ENCODE measurements around the gene DOCK9.

DOCK9 gene, protein sequence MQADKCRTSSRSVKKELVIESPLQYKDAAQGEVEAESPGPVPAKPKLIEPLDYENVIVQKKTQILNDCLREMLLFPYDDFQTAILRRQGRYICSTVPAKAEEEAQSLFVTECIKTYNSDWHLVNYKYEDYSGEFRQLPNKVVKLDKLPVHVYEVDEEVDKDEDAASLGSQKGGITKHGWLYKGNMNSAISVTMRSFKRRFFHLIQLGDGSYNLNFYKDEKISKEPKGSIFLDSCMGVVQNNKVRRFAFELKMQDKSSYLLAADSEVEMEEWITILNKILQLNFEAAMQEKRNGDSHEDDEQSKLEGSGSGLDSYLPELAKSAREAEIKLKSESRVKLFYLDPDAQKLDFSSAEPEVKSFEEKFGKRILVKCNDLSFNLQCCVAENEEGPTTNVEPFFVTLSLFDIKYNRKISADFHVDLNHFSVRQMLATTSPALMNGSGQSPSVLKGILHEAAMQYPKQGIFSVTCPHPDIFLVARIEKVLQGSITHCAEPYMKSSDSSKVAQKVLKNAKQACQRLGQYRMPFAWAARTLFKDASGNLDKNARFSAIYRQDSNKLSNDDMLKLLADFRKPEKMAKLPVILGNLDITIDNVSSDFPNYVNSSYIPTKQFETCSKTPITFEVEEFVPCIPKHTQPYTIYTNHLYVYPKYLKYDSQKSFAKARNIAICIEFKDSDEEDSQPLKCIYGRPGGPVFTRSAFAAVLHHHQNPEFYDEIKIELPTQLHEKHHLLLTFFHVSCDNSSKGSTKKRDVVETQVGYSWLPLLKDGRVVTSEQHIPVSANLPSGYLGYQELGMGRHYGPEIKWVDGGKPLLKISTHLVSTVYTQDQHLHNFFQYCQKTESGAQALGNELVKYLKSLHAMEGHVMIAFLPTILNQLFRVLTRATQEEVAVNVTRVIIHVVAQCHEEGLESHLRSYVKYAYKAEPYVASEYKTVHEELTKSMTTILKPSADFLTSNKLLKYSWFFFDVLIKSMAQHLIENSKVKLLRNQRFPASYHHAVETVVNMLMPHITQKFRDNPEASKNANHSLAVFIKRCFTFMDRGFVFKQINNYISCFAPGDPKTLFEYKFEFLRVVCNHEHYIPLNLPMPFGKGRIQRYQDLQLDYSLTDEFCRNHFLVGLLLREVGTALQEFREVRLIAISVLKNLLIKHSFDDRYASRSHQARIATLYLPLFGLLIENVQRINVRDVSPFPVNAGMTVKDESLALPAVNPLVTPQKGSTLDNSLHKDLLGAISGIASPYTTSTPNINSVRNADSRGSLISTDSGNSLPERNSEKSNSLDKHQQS (N-terminal part only)

GRCh38 chr13:98977568-98978265 is at the start of gene DOCK9:
DOCK9 (minus strand) TSS chr13:98978064; CDS start chr13:98977909, 155 bp downstream.
- peaks cover 79% of the 10 kb centered on the region for H3K4me1 Mint-ChIP-seq
- DNase-seq: no peak
- H3K27me3 Mint-ChIP-seq: no peaks in the 10 kb centered on the region
- H3K9me3 Mint-ChIP-seq: no peaks in the 10 kb centered on the region
- no peak within 1 kb of the TSS for H3K4me3 Mint-ChIP-seq
- no peak for ATAC-seq
- H3K27ac Mint-ChIP-seq: peak within 1 kb of the TSS; percentile 62 to 71

- Mint-ChIP-seq H3K4me1 (peaks cover 85% of the 10 kb centered on the region), H3K27ac (peak overlapping the region; percentile 4 to 5), H3K27me3 (no peaks in the 10 kb centered on the region), H3K9me3 (peaks cover 0 to 7% of the 10 kb centered on the region in 2 donors), H3K4me3 (peak overlapping the region; percentile 15 to 44)
- DNase-seq (no peak), ATAC-seq (peak; percentile 39)
Observed at GRCh38 chr13:99027260-99027659, 49.4 kb upstream of the DOCK9 start.

DNA sequence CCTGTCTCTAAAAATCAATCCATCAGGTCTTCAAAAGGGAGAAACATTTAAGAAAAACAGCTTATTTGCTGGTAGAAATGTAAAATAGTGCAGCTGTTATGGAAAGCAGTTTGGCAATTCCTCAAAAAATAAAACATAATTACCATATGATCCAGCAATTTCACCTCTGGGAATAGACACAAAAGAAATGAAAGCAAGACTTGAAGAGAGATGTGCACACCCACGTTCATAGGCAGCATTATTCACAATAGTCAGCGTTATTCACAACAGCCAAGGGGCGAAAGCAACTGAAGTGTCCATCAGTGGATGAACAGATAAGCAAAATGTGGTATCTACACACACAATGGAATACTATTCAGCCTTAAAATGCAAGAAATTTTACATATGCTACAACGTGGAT is 45.1 kb upstream of the DOCK9 start:
- Mint-ChIP-seq H3K4me1 (peaks cover 85% of the 10 kb centered on the region), H3K4me3 (no peak overlapping the region), H3K27ac (peak overlapping the region in 1 of 2 donors; percentile 35), H3K27me3 (no peaks in the 10 kb centered on the region), H3K9me3 (peaks cover 0 to 9% of the 10 kb centered on the region in 2 donors)
- ATAC-seq (no peak), DNase-seq (no peak)

DNA sequence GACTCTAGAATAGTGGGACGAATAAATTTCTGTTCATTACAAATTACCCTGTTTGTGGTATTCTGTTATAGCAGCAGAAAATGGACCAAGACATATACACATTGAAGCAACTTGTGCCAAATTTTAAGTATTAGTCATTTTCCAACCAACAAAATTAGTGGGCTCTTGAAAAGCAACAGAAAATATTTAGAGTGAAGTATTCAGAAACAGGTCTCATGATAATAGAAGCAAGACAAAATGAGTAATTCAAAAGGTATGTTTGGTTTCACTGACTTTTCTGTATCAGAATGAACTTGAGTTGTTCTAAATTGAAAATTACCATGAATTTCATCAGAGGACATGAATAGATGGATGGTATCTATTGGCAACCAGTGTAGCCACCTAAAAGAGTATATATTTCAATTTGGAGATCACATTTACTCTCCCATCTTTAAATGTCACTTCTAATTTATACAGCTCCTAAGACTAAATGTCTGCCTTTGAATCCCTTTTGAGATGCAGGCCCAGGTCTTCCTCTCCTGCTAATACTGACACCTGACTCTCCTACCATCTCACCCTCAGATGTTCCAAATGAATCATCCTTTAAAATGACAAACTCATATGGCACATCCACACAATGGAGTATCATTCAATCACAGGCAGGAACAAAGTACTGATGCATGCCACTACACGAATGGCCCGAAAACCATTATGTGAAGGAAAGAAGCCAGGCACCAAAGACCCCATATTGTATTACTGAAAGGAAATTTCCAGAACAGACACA is 40.7 kb upstream of the DOCK9 start:
- H3K27me3 Mint-ChIP-seq: no peaks in the 10 kb centered on the region
- no peak overlapping the region for H3K4me3 Mint-ChIP-seq
- H3K4me1 Mint-ChIP-seq: peaks cover 73% of the 10 kb centered on the region
- no peak for DNase-seq
- ATAC-seq: peak; percentile 84
- H3K9me3 Mint-ChIP-seq: peaks cover 0 to 9% of the 10 kb centered on the region in 2 donors
- H3K27ac Mint-ChIP-seq: peak overlapping the region; percentile 55 to 98

DNA sequence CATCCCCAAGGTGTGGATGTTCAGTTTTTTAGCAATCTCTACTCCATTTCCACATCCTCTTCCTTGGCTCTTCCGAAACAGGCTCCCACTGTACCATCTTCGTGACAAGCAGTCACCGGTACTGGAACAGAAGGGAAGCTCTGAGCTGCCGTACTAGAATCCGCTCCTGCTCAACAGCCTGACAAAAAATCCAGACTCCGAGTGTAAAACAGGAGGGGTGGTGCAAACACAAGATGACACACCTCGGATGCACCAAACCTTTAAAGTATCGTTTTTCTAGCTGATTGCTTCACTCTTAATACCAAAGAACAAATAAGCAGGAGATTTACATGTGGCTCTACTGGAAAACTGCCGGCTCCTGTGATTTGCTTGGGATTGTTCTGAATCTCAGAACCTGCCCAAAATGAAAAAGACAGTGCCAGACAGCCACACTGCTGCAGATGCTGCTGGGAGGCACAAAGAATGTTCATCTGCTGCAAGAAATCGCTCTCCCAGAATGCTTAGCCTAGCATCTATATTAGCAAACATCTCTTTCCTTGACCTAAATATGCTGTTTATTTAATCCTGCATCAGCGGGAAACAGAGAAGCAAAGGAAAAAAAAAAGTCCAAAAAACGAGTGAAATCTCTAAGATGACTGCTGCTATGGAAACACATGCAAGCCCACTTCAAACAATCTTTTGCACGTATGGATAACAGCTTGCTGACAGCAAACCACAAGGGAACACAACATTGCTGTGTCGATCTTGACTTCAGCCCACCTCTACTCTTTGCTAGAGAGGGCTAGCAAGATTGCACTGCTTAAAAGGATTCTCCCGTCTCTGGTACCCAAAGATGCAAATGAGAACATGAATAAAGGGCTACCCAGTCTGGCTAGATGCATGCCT is 38.0 kb upstream of the DOCK9 start:
- DNase-seq (no peak), ATAC-seq (peak; percentile 5)
- no peaks in the 10 kb centered on the region for H3K27me3 Mint-ChIP-seq
- H3K27ac Mint-ChIP-seq: peak overlapping the region in 1 of 2 donors; percentile 80
- H3K9me3 Mint-ChIP-seq: peaks cover 0 to 9% of the 10 kb centered on the region in 2 donors
- H3K4me3 Mint-ChIP-seq: peak overlapping the region; percentile 6 to 37
- peaks cover 61% of the 10 kb centered on the region for H3K4me1 Mint-ChIP-seq

- no peaks in the 10 kb centered on the region for H3K27me3 Mint-ChIP-seq
- H3K9me3 Mint-ChIP-seq: peaks cover 0 to 8% of the 10 kb centered on the region in 2 donors
- peaks cover 57% of the 10 kb centered on the region for H3K4me1 Mint-ChIP-seq
- H3K27ac Mint-ChIP-seq: no peak overlapping the region
- H3K4me3 Mint-ChIP-seq: no peak overlapping the region
- ATAC-seq: no peak
- no peak for DNase-seq
Observed at GRCh38 chr13:99014522-99014921, 36.7 kb upstream of the DOCK9 start.

DNA sequence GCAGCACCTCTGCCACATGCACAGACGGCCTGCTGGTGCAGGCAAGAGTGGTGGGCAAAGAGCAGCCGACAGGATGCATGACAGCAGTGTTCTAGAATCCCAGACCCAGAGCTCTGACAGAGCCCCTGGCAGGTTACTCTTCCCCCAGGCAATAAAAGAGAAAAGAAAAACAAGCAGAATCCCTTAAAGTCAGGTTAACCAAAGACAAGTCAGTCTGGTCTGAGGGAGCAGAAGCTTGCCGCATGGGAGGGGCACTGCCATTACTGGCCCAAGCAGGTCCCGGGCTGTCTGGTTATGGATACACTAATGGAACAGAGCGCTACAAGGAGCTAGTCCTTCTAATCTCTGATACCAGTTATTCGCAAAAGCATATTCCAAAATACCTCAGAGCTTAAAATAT is 36.1 kb upstream of the DOCK9 start:
- no peak for ATAC-seq
- Mint-ChIP-seq H3K4me1 (peaks cover 56% of the 10 kb centered on the region), H3K4me3 (no peak overlapping the region), H3K27ac (no peak overlapping the region), H3K27me3 (no peaks in the 10 kb centered on the region), H3K9me3 (peaks cover 0 to 2% of the 10 kb centered on the region in 2 donors)
- no peak for DNase-seq

DNA sequence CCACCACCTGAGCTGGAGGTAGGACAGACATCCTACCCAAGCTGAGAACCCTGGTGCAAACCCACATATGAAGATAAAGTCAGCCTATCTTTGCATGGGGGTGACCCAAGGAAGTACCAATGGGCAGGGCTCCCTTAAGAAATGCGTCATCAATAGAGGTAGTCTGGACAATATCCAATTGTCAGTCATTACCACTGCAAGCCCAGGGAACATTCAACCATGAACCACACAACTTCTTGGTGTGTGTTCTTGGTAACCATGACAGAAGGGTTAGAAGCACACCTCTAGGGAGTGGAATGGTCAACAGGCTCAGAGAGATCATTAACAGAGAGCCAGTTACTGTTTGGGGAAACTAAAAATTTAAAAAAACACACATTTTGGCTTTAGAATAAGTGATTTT is 34.7 kb upstream of the DOCK9 start:
- Mint-ChIP-seq H3K9me3 (no peaks in the 10 kb centered on the region), H3K4me3 (no peak overlapping the region), H3K27me3 (no peaks in the 10 kb centered on the region), H3K4me1 (peaks cover 46% of the 10 kb centered on the region), H3K27ac (no peak overlapping the region)
- ATAC-seq: no peak
- DNase-seq: no peak

DNA sequence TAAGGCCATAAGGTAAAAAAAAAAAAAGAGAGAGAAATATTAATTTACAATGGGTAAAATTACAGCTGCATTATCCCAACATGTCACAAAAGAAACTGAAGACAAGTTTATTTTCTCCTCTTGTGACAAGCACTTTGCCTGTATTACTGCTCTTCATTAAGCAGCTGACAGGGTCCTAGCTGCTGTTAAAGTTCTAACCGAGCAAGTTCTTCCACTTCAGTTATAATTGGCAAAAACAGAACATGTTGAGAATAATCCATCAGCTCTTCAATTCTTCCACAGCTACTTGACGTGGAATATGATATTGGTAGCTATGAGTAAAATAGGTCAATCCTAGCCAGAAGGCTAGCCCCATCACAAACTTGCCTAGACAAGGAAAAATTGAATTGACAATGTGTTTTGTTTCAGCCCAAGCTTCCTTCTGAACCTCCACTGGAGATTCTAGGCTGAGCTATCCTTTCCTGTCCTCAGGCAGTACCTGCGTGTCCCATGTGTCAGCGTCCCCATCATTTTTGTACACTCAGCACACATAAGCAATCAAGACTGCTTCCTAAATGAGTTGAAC is 32.2 kb upstream of the DOCK9 start:
- H3K4me1 Mint-ChIP-seq: peaks cover 30% of the 10 kb centered on the region
- ATAC-seq: no peak
- H3K4me3 Mint-ChIP-seq: no peak overlapping the region
- no peaks in the 10 kb centered on the region for H3K9me3 Mint-ChIP-seq
- DNase-seq: no peak
- H3K27ac Mint-ChIP-seq: no peak overlapping the region
- no peaks in the 10 kb centered on the region for H3K27me3 Mint-ChIP-seq

DNA sequence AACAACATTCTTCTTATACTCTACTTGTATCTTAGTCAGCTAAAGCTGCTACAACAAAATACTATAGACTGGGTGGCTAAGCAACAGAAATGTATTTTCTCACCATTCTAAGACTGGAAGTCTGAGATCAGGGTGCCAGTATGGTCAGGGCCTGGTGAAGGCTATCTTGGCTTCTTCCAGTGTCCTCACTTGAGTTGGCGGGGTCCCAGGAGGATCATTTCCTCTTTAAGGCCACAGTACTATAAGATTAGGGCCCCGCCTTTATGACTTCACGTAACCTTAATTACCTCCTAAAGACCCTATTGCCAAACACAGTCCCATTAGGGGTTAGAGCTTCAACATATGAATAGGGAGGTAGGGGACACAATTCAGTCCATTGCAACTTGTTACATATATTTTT is 30.7 kb upstream of the DOCK9 start:
- H3K27ac Mint-ChIP-seq: no peak overlapping the region
- H3K27me3 Mint-ChIP-seq: no peaks in the 10 kb centered on the region
- no peak overlapping the region for H3K4me3 Mint-ChIP-seq
- ATAC-seq (no peak), DNase-seq (no peak)
- peaks cover 25% of the 10 kb centered on the region for H3K4me1 Mint-ChIP-seq
- H3K9me3 Mint-ChIP-seq: no peaks in the 10 kb centered on the region

- no peak for DNase-seq
- Mint-ChIP-seq H3K4me1 (peaks cover 30% of the 10 kb centered on the region), H3K27me3 (no peaks in the 10 kb centered on the region), H3K27ac (no peak overlapping the region), H3K9me3 (no peaks in the 10 kb centered on the region), H3K4me3 (no peak overlapping the region)
- no peak for ATAC-seq
Observed at GRCh38 chr13:99007414-99007986, 29.6 kb upstream of the DOCK9 start.

DNA sequence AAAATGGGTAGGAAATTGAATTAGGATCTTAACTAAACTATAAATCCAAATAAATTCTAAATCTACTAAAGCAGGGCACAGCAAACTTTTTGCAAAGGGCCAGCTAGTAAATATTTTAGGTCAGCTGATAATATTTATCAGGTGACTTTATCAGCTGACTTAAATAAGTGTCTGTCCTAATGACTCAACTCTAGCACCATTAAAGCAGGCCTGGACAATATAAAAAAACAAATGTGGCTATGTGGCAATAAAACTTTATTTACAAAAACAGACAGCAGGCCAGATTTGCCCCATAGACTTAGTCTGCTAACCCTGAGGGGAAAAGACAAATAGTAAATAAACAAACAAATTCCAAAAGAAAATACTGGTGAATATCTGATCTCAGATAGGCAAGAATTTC is 27.7 kb upstream of the DOCK9 start:
- H3K27me3 Mint-ChIP-seq: no peaks in the 10 kb centered on the region

GRCh38 chr13:99004978-99005377 is 27.1 kb upstream of the DOCK9 start:
- DNase-seq: no peak
- Mint-ChIP-seq H3K4me1 (peaks cover 54% of the 10 kb centered on the region), H3K27ac (no peak overlapping the region), H3K9me3 (no peaks in the 10 kb centered on the region), H3K4me3 (no peak overlapping the region), H3K27me3 (no peaks in the 10 kb centered on the region)
- ATAC-seq: no peak

More for the DNA sequence above, 27.7 kb upstream of the DOCK9 start:
- Mint-ChIP-seq H3K4me1 (peaks cover 48% of the 10 kb centered on the region), H3K9me3 (no peaks in the 10 kb centered on the region), H3K4me3 (no peak overlapping the region), H3K27ac (no peak overlapping the region)
- ATAC-seq: no peak
- DNase-seq: no peak
